H9 (cell line): ENCODE data around the gene PBX1. TPM values are rescaled to one million over a fixed set of nuclear protein-coding genes. Genes with fewer than 3 reads are reported as not detected.

Source experiments
- DNase-seq: peaks from one replicate; pipeline ENCODE4 v3.0.0-alpha.2; 2017
- H2AFZ ChIP-seq: one replicate; pipeline ENCODE4 v1.6.1; 2013; ENCODE audit warnings: mild to moderate bottlenecking, low read length, control low read depth, moderate library complexity
- H2AK5ac ChIP-seq: 2 replicates; pipeline ENCODE4 v1.6.1; 2013; ENCODE audit warnings: low read length, control low read depth, mixed read lengths; ENCODE audit not compliant: insufficient read length
- H2BK120ac ChIP-seq: one replicate; pipeline ENCODE4 v1.6.1; 2013; ENCODE audit warnings: low read depth, mild to moderate bottlenecking, low read length, control low read depth, inconsistent platforms; ENCODE audit not compliant: poor library complexity, severe bottlenecking
- H2BK12ac ChIP-seq: 2 replicates; pipeline ENCODE4 v1.6.1; 2013; ENCODE audit warnings: low read length, control low read depth, mixed read lengths, low read depth; ENCODE audit not compliant: insufficient read length
- H2BK15ac ChIP-seq: 2 replicates; pipeline ENCODE4 v1.6.1; 2013; ENCODE audit warnings: low read depth, low read length, control low read depth
- H2BK20ac ChIP-seq: one replicate; pipeline ENCODE4 v1.6.1; 2013; ENCODE audit warnings: low read depth, mild to moderate bottlenecking, low read length, control low read depth, inconsistent platforms; ENCODE audit not compliant: poor library complexity, severe bottlenecking
- H2BK5ac ChIP-seq: 2 replicates; pipeline ENCODE4 v1.6.1; 2013; ENCODE audit warnings: low read length, control low read depth, mixed read lengths; ENCODE audit not compliant: insufficient read length
- H3K14ac ChIP-seq: 2 replicates; pipeline ENCODE4 v1.6.1; 2013; ENCODE audit warnings: low read length, control low read depth; ENCODE audit not compliant: insufficient read depth
- H3K18ac ChIP-seq: 2 replicates; pipeline ENCODE4 v1.6.1; 2013; ENCODE audit warnings: low read depth, mild to moderate bottlenecking, mixed read lengths, low read length, control low read depth; ENCODE audit not compliant: insufficient read length
- H3K23ac ChIP-seq: 2 replicates; pipeline ENCODE4 v1.6.1; 2013; ENCODE audit warnings: low read length, control low read depth, mixed read lengths, low read depth; ENCODE audit not compliant: insufficient read length
- H3K23me2 ChIP-seq: 2 replicates; pipeline ENCODE4 v1.6.1; 2013; ENCODE audit warnings: low read depth, mild to moderate bottlenecking, mixed read lengths, low read length, control low read depth; ENCODE audit not compliant: insufficient read length, poor library complexity, severe bottlenecking
- H3K27ac ChIP-seq: 2 replicates; pipeline ENCODE4 v1.5.1; 2013; ENCODE audit warnings: low read length, control low read depth, mixed read lengths, low read depth; ENCODE audit not compliant: insufficient read length
- H3K27me3 ChIP-seq: 2 replicates; pipeline ENCODE4 v1.6.1; 2013; ENCODE audit warnings: low read length, control low read depth, inconsistent platforms; ENCODE audit not compliant: insufficient read depth
- H3K4ac ChIP-seq: 2 replicates; pipeline ENCODE4 v1.6.1; 2013; ENCODE audit warnings: low read depth, mild to moderate bottlenecking, control low read depth, inconsistent platforms, low read length, moderate library complexity
- H3K4me1 ChIP-seq: 2 replicates; pipeline ENCODE4 v1.6.1; 2013; ENCODE audit warnings: low read length, control low read depth, inconsistent platforms; ENCODE audit not compliant: insufficient read depth
- H3K4me2 ChIP-seq: 2 replicates; pipeline ENCODE4 v1.6.1; 2013; ENCODE audit warnings: low read length, control low read depth, mixed read lengths; ENCODE audit not compliant: insufficient read length, insufficient read depth
- H3K56ac ChIP-seq: 2 replicates; pipeline ENCODE4 v1.6.1; 2013; ENCODE audit warnings: low read depth, mild to moderate bottlenecking, mixed read lengths, low read length, control low read depth; ENCODE audit not compliant: insufficient read length
- H3K79me1 ChIP-seq: 2 replicates; pipeline ENCODE4 v1.6.1; 2013; ENCODE audit warnings: low read depth, mild to moderate bottlenecking, moderate library complexity, low read length, control low read depth, inconsistent platforms; ENCODE audit not compliant: insufficient read depth, poor library complexity, severe bottlenecking
- H3K79me2 ChIP-seq: 2 replicates; pipeline ENCODE4 v1.6.1; 2013; ENCODE audit warnings: low read length, control low read depth, inconsistent platforms; ENCODE audit not compliant: insufficient read depth
- H3K9ac ChIP-seq: 2 replicates; pipeline ENCODE4 v1.6.1; 2013; ENCODE audit warnings: low read length, control low read depth, mixed read lengths; ENCODE audit not compliant: insufficient read length; ENCODE audit errors: extremely low read depth
- H3K9me3 ChIP-seq: one replicate; pipeline ENCODE4 v1.6.1; 2013; ENCODE audit warnings: low read depth, low read length, inconsistent platforms; ENCODE audit not compliant: control insufficient read depth
- H3T11ph ChIP-seq: one replicate; pipeline ENCODE4 v1.6.1; 2013; ENCODE audit warnings: mild to moderate bottlenecking, low read length, control low read depth, inconsistent platforms
- H4K20me1 ChIP-seq: one replicate; pipeline ENCODE4 v1.6.1; 2013; ENCODE audit not compliant: control insufficient read depth, insufficient read length, insufficient read depth
- H4K5ac ChIP-seq: 2 replicates; pipeline ENCODE4 v1.6.1; 2013; ENCODE audit warnings: low read depth, mild to moderate bottlenecking, mixed read lengths, low read length, control low read depth; ENCODE audit not compliant: insufficient read length
- H4K8ac ChIP-seq: replicated peaks from 2 replicates; pipeline ENCODE4 v1.6.1; 2013; ENCODE audit warnings: low read length, control low read depth, mixed read lengths, low read depth; ENCODE audit not compliant: insufficient read length
- H4K91ac ChIP-seq: 2 replicates; pipeline ENCODE4 v1.6.1; 2013; ENCODE audit warnings: low read depth, mild to moderate bottlenecking, moderate library complexity, mixed read lengths, low read length, control low read depth; ENCODE audit not compliant: insufficient read length
- H3K27ac Mint-ChIP-seq, 3 experiments: 2 replicates in 2 of 3; 3 replicates in 1 of 3; pipeline ENCODE4 v1.8.0; 2020 to 2021; ENCODE audit warnings: mixed read lengths in 3 of 3, mild to moderate bottlenecking in 1 of 3, moderate library complexity in 1 of 3
- H3K27me3 Mint-ChIP-seq: 2 replicates; pipeline ENCODE4 v1.8.0; 2021; ENCODE audit warnings: low read depth, mild to moderate bottlenecking, moderate library complexity, mixed read lengths
- H3K36me3 Mint-ChIP-seq, 3 experiments: 2 replicates in 2 of 3; 3 replicates in 1 of 3; pipeline ENCODE4 v1.8.0; 2020 to 2021; ENCODE audit warnings: low read depth in 3 of 3, mixed read lengths in 3 of 3; ENCODE audit not compliant: insufficient read depth in 1 of 3
- H3K4me1 Mint-ChIP-seq, 2 experiments: 2 replicates each; pipeline ENCODE4 v1.8.0; 2020; ENCODE audit warnings: mixed read lengths in 2 of 2
- H3K4me3 Mint-ChIP-seq, 2 experiments: 2 replicates in 1 of 2; 3 replicates in 1 of 2; pipeline ENCODE4 v1.8.0; 2020 to 2021; ENCODE audit warnings: mild to moderate bottlenecking in 2 of 2, mixed read lengths in 2 of 2, moderate library complexity in 1 of 2
- H3K9me3 Mint-ChIP-seq, 2 experiments: 2 replicates in 1 of 2; 3 replicates in 1 of 2; pipeline ENCODE4 v1.8.0; 2020; ENCODE audit warnings: mild to moderate bottlenecking in 2 of 2, mixed read lengths in 2 of 2, moderate library complexity in 1 of 2
- CTCF ChIP-seq: fragments of 200-600 bp; sonication (generic); conservative IDR thresholded peaks from 3 replicates; pipeline ENCODE4 v1.8.0; 2021; ENCODE audit warnings: antibody characterized with exemption, mild to moderate bottlenecking
- WGBS: extraction: QIAGEN DNeasy Blood & Tissue Kit; methylation state at CpG from one replicate; pipeline ENCODE4 v1.1.7; 2013; ENCODE audit warnings: missing lambda C conversion rate, low lambda C conversion rate, mixed read lengths; ENCODE audit not compliant: insufficient read length; ENCODE audit errors: extremely low coverage; 5-methylcytosine and 5-hydroxymethylcytosine counted together
- total RNA-seq: library from RNA; stranded (reverse); gene quantifications from 2 replicates; pipeline ENCODE4 v1.2.1, GENCODE V29; 2021

Gene PBX1
- total RNA-seq, 1 experiment from 2014 or later: 142 TPM

GRCh38 chr1:164773102-164773501 lies 214.1 kb downstream of the PBX1 start:
- H4K20me1 ChIP-seq: no peaks in the 10 kb centered on the region
- Mint-ChIP-seq H3K27ac (peak overlapping the region; percentile 30 to 50 (median 46); a peak in 6 of 7 replicates), H3K27me3 (no peaks in the 10 kb centered on the region), H3K36me3 (peaks cover 0 to 3% (median 0%) of the 10 kb centered on the region in 3 experiments; a peak in 3 of 7 replicates), H3K4me1 (peaks cover 53 to 68% of the 10 kb centered on the region in 2 experiments), H3K9me3 (no peaks in the 10 kb centered on the region), H3K4me3 (no peak overlapping the region)
- H3K9me3 ChIP-seq: no peaks in the 10 kb centered on the region
- H3K14ac ChIP-seq: no peak overlapping the region
- no peak overlapping the region for H3K27ac ChIP-seq
- H3K4me2 ChIP-seq: no peak overlapping the region
- WGBS: no CpG with 5 or more reads among the region's 5 CpGs
- H2AK5ac ChIP-seq: no peak overlapping the region
- no peak overlapping the region for H2BK15ac ChIP-seq
- H3K23ac ChIP-seq: no peak overlapping the region
- H2BK120ac ChIP-seq: no peak overlapping the region
- H3K79me2 ChIP-seq: no peaks in the 10 kb centered on the region; the same call in 1 of the 2 replicates
- no peak for DNase-seq
- no peak overlapping the region for H4K8ac ChIP-seq
- H3K9ac ChIP-seq: no peak overlapping the region
- no peak overlapping the region for H2BK5ac ChIP-seq
- no peaks in the 10 kb centered on the region for H3K27me3 ChIP-seq
- H3K4me1 ChIP-seq: no peaks in the 10 kb centered on the region; the same call in 1 of the 2 replicates
- H4K91ac ChIP-seq: no peak overlapping the region
- H3K4ac ChIP-seq: no peak overlapping the region
- H3K18ac ChIP-seq: no peak overlapping the region
- H2BK12ac ChIP-seq: no peak overlapping the region
- no peak overlapping the region for H4K5ac ChIP-seq
- no peak overlapping the region for H2AFZ ChIP-seq
- TF ChIP-seq CTCF: no peak
- no peak overlapping the region for H3K56ac ChIP-seq
- no peaks in the 10 kb centered on the region for H3K23me2 ChIP-seq
- H3K79me1 ChIP-seq: peaks cover 6% of the 10 kb centered on the region
- H2BK20ac ChIP-seq: no peak overlapping the region
- no peak overlapping the region for H3T11ph ChIP-seq
